Measurements from ENCODE around the gene MOSMO. TPM values are rescaled to one million over a fixed set of nuclear protein-coding genes. Genes with fewer than 3 reads are reported as not detected.

MOSMO gene
- total RNA-seq, 1 experiment from 2014 or later, result 27.6 TPM

DNA sequence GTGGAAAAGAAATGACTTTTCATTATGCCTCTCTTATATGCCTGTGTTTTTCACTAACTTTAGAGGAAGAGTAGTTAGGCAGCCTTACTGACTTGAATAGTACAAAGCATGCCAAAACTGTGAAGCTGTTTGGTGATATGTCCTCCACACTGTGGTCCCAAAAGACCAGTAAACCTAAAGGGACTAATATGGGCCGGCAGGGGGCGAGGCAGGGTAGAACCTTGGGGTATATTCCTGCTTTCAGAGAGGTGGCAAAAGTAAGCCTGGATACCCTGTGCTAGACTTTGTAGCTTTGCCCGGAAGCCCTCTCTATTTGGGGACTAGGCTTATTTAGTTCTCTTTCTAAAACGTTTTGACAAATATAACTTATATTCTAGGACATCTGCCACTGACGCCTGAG lies 48.0 kb downstream of the MOSMO start:
- Histone ChIP-seq H3K4me1 (ENCODE audit: control insufficient read depth in 1 of 2, insufficient read depth in 2 of 2, low read length in 2 of 2) (peaks cover 22 to 26% of the 10 kb centered on the region in 2 experiments), H3K27ac (ENCODE audit: low read depth, low read length) (no peak overlapping the region), H4K20me1 (ENCODE audit: insufficient read depth) (peaks cover 3% of the 10 kb centered on the region; the same call in 1 of the 2 replicates), H3K36me3 (ENCODE audit: control insufficient read depth in 1 of 2, insufficient read depth in 2 of 2, low read length in 2 of 2) (no peaks in the 10 kb centered on the region), H3K9me2 (ENCODE audit: insufficient read depth) (no peaks in the 10 kb centered on the region), H3K9ac (ENCODE audit: low read length) (no peak overlapping the region), H3K27me3 (ENCODE audit: insufficient read depth, low read length) (no peaks in the 10 kb centered on the region), H3K79me2 (ENCODE audit: insufficient read depth, low read length) (peaks cover 66% of the 10 kb centered on the region), H3K4me3 (replicated peaks in 1 of 2; ENCODE audit: low read depth in 1 of 2, low read length in 2 of 2) (no peak overlapping the region), H3K9me3 (ENCODE audit: control insufficient read depth in 1 of 2, insufficient read depth in 1 of 2, low read depth in 1 of 2, low read length in 2 of 2) (no peaks in the 10 kb centered on the region), H2AFZ (ENCODE audit: low read depth, low read length, poor library complexity, severe bottlenecking) (no peak overlapping the region), H3K4me2 (ENCODE audit: low read length) (no peak overlapping the region)
- intact Hi-C loops (cut with micrococcal nuclease), result no loop called here
- no TSS peak for BruUV-seq (replicated peaks)
- ChIA-PET POLR2A (no interaction called here), RAD21 (ENCODE audit: low non-redundant PET in 1 of 2, low total read pairs in 2 of 2, uncharacterized antibody in 2 of 2, unreplicated experiment in 2 of 2) (no interaction called here), CTCF (no interaction called here)
- TF ChIP-seq, protein P1, sequence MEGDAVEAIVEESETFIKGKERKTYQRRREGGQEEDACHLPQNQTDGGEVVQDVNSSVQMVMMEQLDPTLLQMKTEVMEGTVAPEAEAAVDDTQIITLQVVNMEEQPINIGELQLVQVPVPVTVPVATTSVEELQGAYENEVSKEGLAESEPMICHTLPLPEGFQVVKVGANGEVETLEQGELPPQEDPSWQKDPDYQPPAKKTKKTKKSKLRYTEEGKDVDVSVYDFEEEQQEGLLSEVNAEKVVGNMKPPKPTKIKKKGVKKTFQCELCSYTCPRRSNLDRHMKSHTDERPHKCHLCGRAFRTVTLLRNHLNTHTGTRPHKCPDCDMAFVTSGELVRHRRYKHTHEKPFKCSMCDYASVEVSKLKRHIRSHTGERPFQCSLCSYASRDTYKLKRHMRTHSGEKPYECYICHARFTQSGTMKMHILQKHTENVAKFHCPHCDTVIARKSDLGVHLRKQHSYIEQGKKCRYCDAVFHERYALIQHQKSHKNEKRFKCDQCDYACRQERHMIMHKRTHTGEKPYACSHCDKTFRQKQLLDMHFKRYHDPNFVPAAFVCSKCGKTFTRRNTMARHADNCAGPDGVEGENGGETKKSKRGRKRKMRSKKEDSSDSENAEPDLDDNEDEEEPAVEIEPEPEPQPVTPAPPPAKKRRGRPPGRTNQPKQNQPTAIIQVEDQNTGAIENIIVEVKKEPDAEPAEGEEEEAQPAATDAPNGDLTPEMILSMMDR (IDR thresholded peaks at IDR 0.05 in 2 of 3, conservative IDR thresholded peaks at IDR 0.05 in 1 of 3; ENCODE audit: borderline replicate concordance in 1 of 3, insufficient read depth in 1 of 3, low read depth in 2 of 3, low read length in 2 of 3), result no peak
- TF ChIP-seq CEBPB (IDR thresholded peaks at IDR 0.05; ENCODE audit: low read depth) (no peak), TCF7L2 (IDR thresholded peaks at IDR 0.05; ENCODE audit: borderline replicate concordance, extremely low read depth, insufficient read depth, insufficient read length) (no peak), POLR2A (IDR thresholded peaks at IDR 0.05; ENCODE audit: borderline replicate concordance, extremely low read depth, insufficient read depth, insufficient read length) (no peak), ZFX (IDR thresholded peaks at IDR 0.05) (no peak), RAD21 (IDR thresholded peaks at IDR 0.05; ENCODE audit: low read depth) (no peak), CBX3 (IDR thresholded peaks at IDR 0.05; ENCODE audit: low read depth) (no peak), ZNF274 (IDR thresholded peaks at IDR 0.05; ENCODE audit: low read depth, low read length) (no peak), SIN3A (IDR thresholded peaks at IDR 0.05; ENCODE audit: low read depth) (no peak), YY1 (IDR thresholded peaks at IDR 0.05; ENCODE audit: extremely low read depth, insufficient replicate concordance, low read depth, low read length) (no peak), POLR2AphosphoS5 (IDR thresholded peaks at IDR 0.05; ENCODE audit: low read depth, low read length) (no peak), ELF1 (IDR thresholded peaks at IDR 0.05; ENCODE audit: borderline replicate concordance, low read depth) (no peak), SP1 (IDR thresholded peaks at IDR 0.05; ENCODE audit: low read depth) (no peak), SRF (IDR thresholded peaks at IDR 0.05; ENCODE audit: low read depth) (no peak)
- TF ChIP-seq, protein P2, sequence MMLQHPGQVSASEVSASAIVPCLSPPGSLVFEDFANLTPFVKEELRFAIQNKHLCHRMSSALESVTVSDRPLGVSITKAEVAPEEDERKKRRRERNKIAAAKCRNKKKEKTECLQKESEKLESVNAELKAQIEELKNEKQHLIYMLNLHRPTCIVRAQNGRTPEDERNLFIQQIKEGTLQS (IDR thresholded peaks at IDR 0.05), result no peak
- TF ChIP-seq, protein P3, sequence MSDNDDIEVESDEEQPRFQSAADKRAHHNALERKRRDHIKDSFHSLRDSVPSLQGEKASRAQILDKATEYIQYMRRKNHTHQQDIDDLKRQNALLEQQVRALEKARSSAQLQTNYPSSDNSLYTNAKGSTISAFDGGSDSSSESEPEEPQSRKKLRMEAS (IDR thresholded peaks at IDR 0.05), result no peak
- TF ChIP-seq, protein P4, sequence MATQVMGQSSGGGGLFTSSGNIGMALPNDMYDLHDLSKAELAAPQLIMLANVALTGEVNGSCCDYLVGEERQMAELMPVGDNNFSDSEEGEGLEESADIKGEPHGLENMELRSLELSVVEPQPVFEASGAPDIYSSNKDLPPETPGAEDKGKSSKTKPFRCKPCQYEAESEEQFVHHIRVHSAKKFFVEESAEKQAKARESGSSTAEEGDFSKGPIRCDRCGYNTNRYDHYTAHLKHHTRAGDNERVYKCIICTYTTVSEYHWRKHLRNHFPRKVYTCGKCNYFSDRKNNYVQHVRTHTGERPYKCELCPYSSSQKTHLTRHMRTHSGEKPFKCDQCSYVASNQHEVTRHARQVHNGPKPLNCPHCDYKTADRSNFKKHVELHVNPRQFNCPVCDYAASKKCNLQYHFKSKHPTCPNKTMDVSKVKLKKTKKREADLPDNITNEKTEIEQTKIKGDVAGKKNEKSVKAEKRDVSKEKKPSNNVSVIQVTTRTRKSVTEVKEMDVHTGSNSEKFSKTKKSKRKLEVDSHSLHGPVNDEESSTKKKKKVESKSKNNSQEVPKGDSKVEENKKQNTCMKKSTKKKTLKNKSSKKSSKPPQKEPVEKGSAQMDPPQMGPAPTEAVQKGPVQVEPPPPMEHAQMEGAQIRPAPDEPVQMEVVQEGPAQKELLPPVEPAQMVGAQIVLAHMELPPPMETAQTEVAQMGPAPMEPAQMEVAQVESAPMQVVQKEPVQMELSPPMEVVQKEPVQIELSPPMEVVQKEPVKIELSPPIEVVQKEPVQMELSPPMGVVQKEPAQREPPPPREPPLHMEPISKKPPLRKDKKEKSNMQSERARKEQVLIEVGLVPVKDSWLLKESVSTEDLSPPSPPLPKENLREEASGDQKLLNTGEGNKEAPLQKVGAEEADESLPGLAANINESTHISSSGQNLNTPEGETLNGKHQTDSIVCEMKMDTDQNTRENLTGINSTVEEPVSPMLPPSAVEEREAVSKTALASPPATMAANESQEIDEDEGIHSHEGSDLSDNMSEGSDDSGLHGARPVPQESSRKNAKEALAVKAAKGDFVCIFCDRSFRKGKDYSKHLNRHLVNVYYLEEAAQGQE (IDR thresholded peaks at IDR 0.05; ENCODE audit: low read depth), result no peak
- TF ChIP-seq, protein P5, sequence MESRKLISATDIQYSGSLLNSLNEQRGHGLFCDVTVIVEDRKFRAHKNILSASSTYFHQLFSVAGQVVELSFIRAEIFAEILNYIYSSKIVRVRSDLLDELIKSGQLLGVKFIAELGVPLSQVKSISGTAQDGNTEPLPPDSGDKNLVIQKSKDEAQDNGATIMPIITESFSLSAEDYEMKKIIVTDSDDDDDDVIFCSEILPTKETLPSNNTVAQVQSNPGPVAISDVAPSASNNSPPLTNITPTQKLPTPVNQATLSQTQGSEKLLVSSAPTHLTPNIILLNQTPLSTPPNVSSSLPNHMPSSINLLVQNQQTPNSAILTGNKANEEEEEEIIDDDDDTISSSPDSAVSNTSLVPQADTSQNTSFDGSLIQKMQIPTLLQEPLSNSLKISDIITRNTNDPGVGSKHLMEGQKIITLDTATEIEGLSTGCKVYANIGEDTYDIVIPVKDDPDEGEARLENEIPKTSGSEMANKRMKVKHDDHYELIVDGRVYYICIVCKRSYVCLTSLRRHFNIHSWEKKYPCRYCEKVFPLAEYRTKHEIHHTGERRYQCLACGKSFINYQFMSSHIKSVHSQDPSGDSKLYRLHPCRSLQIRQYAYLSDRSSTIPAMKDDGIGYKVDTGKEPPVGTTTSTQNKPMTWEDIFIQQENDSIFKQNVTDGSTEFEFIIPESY (IDR thresholded peaks at IDR 0.05; ENCODE audit: extremely low read depth, insufficient replicate concordance, low read length), result no peak
- ATAC-seq (no peak), DNase-seq (ENCODE audit: low read depth, low spot score) (no peak)
